A549 (cell line): ENCODE measurements around the gene COL12A1.

Experiments used
- CHD2 ChIP-seq: fragments of 150-350 bp; IDR thresholded peaks from 2 replicates; pipeline ENCODE4 v1.6.1; 2014; ENCODE audit warnings: low read length; ENCODE audit not compliant: partially characterized antibody
- E2F6 ChIP-seq: IDR thresholded peaks from 2 replicates; pipeline ENCODE4 v1.6.1; 2012; ENCODE audit warnings: low read depth, borderline replicate concordance
- EHMT2 ChIP-seq: fragments of 200-600 bp; sonication (generic); IDR thresholded peaks from 2 replicates; pipeline ENCODE4 v1.6.1; 2016; ENCODE audit warnings: antibody characterized with exemption, low read depth, mild to moderate bottlenecking, moderate library complexity
- EP300 ChIP-seq, 2 experiments: fragments of >200 bp; sonication (Bioruptor Twin); formaldehyde crosslinking; IDR thresholded peaks; 2 replicates in 1 of 2; 3 replicates in 1 of 2; pipeline ENCODE4 v1.6.1; 2016 to 2017
- ESRRA ChIP-seq: fragments of 150-350 bp; IDR thresholded peaks from 2 replicates; pipeline ENCODE4 v1.6.1; 2014; ENCODE audit warnings: mild to moderate bottlenecking, low read length, borderline replicate concordance
- HOXA7 ChIP-seq: fragments of 250-450 bp; sonication (Bioruptor Pico); IDR thresholded peaks from 2 replicates; pipeline ENCODE4 v1.5.0; 2020; ENCODE audit warnings: mild to moderate bottlenecking, moderate library complexity
- MAFK ChIP-seq: fragments of 450-650 bp; IDR thresholded peaks from 2 replicates; pipeline ENCODE4 v1.6.1; 2014; ENCODE audit not compliant: partially characterized antibody
- NFE2L2 ChIP-seq: fragments of 150-350 bp; conservative IDR thresholded peaks from 2 replicates; pipeline ENCODE4 v1.6.1; 2014; ENCODE audit warnings: low read length
- POLR2A ChIP-seq: IDR thresholded peaks from 2 replicates; pipeline ENCODE4 v1.6.1; 2012; ENCODE audit warnings: mild to moderate bottlenecking, low read length
- POLR2AphosphoS2 ChIP-seq: conservative IDR thresholded peaks from 2 replicates; pipeline ENCODE4 v1.6.1; 2012; ENCODE audit warnings: low read length, improper control_type of control experiment, inconsistent platforms
- RCOR1 ChIP-seq: fragments of 150-350 bp; IDR thresholded peaks from 2 replicates; pipeline ENCODE4 v1.6.1; 2014; ENCODE audit warnings: antibody characterized with exemption, low read length, low read depth
- TF ChIP-seq, protein P1 (sequence below): fragments of >200 bp; sonication (Bioruptor Twin); formaldehyde crosslinking; IDR thresholded peaks from 3 replicates; pipeline ENCODE4 v1.5.1; 2016
- TF ChIP-seq, protein P2 (sequence below): IDR thresholded peaks from 2 replicates; pipeline ENCODE4 v1.6.1; 2012
- TF ChIP-seq, protein P3 (sequence below): fragments of 250-450 bp; sonication (Bioruptor Pico); IDR thresholded peaks from 2 replicates; pipeline ENCODE4 v1.5.0; 2021; ENCODE audit warnings: mild to moderate bottlenecking, moderate library complexity, borderline replicate concordance

DNA sequence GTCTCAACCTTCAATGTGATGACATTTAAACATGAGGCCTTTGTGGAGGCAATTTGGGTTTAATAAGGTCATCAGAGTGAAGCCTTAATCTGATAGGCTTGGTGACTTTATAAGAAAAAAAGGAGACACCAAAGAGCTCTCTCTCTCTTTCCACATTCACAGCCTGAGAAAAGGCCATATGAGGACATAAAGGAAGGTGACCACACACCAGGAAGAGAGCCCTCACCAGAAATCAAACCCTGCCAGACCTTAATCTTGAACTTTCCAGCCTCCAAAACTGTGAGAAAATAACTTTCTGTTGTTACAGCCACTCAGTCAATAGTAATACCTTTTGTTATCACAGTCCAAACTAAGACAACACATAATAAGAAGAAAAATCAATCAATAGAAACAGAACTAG is 47.7 kb downstream of the COL12A1 start:
- TF ChIP-seq POLR2AphosphoS2 (no peak), POLR2A (no peak), E2F6 (no peak), EP300 (IDR thresholded peaks at IDR 0.05) (no peak), RCOR1 (no peak), HOXA7 (no peak), MAFK (no peak), CHD2 (no peak), EHMT2 (no peak), NFE2L2 (no peak), ESRRA (no peak)
- TF ChIP-seq, protein P1, sequence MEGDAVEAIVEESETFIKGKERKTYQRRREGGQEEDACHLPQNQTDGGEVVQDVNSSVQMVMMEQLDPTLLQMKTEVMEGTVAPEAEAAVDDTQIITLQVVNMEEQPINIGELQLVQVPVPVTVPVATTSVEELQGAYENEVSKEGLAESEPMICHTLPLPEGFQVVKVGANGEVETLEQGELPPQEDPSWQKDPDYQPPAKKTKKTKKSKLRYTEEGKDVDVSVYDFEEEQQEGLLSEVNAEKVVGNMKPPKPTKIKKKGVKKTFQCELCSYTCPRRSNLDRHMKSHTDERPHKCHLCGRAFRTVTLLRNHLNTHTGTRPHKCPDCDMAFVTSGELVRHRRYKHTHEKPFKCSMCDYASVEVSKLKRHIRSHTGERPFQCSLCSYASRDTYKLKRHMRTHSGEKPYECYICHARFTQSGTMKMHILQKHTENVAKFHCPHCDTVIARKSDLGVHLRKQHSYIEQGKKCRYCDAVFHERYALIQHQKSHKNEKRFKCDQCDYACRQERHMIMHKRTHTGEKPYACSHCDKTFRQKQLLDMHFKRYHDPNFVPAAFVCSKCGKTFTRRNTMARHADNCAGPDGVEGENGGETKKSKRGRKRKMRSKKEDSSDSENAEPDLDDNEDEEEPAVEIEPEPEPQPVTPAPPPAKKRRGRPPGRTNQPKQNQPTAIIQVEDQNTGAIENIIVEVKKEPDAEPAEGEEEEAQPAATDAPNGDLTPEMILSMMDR = no peak
- TF ChIP-seq, protein P2, sequence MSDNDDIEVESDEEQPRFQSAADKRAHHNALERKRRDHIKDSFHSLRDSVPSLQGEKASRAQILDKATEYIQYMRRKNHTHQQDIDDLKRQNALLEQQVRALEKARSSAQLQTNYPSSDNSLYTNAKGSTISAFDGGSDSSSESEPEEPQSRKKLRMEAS = no peak
- TF ChIP-seq, protein P3, sequence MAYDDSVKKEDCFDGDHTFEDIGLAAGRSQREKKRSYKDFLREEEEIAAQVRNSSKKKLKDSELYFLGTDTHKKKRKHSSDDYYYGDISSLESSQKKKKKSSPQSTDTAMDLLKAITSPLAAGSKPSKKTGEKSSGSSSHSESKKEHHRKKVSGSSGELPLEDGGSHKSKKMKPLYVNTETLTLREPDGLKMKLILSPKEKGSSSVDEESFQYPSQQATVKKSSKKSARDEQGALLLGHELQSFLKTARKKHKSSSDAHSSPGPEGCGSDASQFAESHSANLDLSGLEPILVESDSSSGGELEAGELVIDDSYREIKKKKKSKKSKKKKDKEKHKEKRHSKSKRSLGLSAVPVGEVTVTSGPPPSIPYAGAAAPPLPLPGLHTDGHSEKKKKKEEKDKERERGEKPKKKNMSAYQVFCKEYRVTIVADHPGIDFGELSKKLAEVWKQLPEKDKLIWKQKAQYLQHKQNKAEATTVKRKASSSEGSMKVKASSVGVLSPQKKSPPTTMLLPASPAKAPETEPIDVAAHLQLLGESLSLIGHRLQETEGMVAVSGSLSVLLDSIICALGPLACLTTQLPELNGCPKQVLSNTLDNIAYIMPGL (CRISPR knock-in tag) = no peak
